MV-4-11 (cell line): ENCODE measurements around the gene CCNB1IP1.
"Not testable (repeated sequence)": the region's sequence is repeated elsewhere in the genome, so short reads cannot be mapped to it uniquely, and the experiment has no call there.

Source experiments
- DNase-seq: peaks from one replicate; lab custom pipeline; 2025; lab: John Stamatoyannopoulos, UW

Gene CCNB1IP1

GRCh38 chr14:20332431-20332787, 670 bp downstream of the CCNB1IP1 start:
- no peak for DNase-seq

- DNase-seq: no peak
Observed at GRCh38 chr14:20331053-20331613, 1.9 kb downstream of the CCNB1IP1 start.

GRCh38 chr14:20329355-20329754, 3.7 kb downstream of the CCNB1IP1 start:
- no peak for DNase-seq

- no peak for DNase-seq
Observed at GRCh38 chr14:20328705-20329104, 4.4 kb downstream of the CCNB1IP1 start.

- peak; percentile 57 for DNase-seq
Observed at GRCh38 chr14:20327005-20327869, 5.8 kb downstream of the CCNB1IP1 start.

- DNase-seq: no peak
Observed at GRCh38 chr14:20317720-20318119, 15.4 kb downstream of the CCNB1IP1 start.

- no peak for DNase-seq
Observed at GRCh38 chr14:20314026-20314425, 19.1 kb downstream of the CCNB1IP1 start.

- DNase-seq: no peak
Observed at GRCh38 chr14:20306079-20306423, 27.0 kb downstream of the CCNB1IP1 start.

GRCh38 chr14:20305265-20306078, 27.6 kb downstream of the CCNB1IP1 start, which contains the start of gene TTC5:
TSS of gene TTC5 (minus strand) at chr14:20305951. CDS start at chr14:20305937, 14 bp downstream.
- DNase-seq: peak; percentile 84

GRCh38 chr14:20302042-20302755, 30.9 kb downstream of the CCNB1IP1 start:
- no peak for DNase-seq

- DNase-seq: peak; percentile 73
Observed at GRCh38 chr14:20295067-20295466, 38.0 kb downstream of the CCNB1IP1 start.

- no peak for DNase-seq
Observed at GRCh38 chr14:20294636-20295035, 38.4 kb downstream of the CCNB1IP1 start.

- DNase-seq: not testable (repeated sequence)
Observed at GRCh38 chr14:20281998-20282397, 51.1 kb downstream of the CCNB1IP1 start.

GRCh38 chr14:20280265-20280664, 52.8 kb downstream of the CCNB1IP1 start:
- not testable (repeated sequence) for DNase-seq

GRCh38 chr14:20278414-20278813, 54.7 kb downstream of the CCNB1IP1 start:
- DNase-seq: no peak

GRCh38 chr14:20277409-20277808, 55.7 kb downstream of the CCNB1IP1 start:
- DNase-seq: no peak

- no peak for DNase-seq
Observed at GRCh38 chr14:20274062-20274461, 59.0 kb downstream of the CCNB1IP1 start.

GRCh38 chr14:20264361-20264760, 68.7 kb downstream of the CCNB1IP1 start:
- DNase-seq: not testable (repeated sequence)

- DNase-seq: peak; percentile 22
Observed at GRCh38 chr14:20262642-20263128, 70.4 kb downstream of the CCNB1IP1 start.
